HepG2 (cell line): ENCODE data around the gene BIRC7. TPM values are rescaled to one million over a fixed set of nuclear protein-coding genes. Genes with fewer than 3 reads are reported as not detected.

Source experiments
- ATAC-seq: fragments of 200-7000 bp; cut with Tn5 transposase; 3 replicates; pipeline ENCODE4 v1.9.1; 2020; ENCODE audit warnings: mild to moderate bottlenecking, moderate library complexity
- BruUV-seq: library from RNA; stranded (reverse); fragments of 400-500 nt; replicated peaks from 2 replicates; lab custom pipeline; 2021; lab: Mats Ljungman, UMichigan
- CTCF ChIA-PET: fragments of 300-600 bp; formaldehyde crosslinking; extraction: SDS; loops from one replicate; lab custom pipeline; 2021; ENCODE audit warnings: low total read pairs, inconsistent platforms, low intra/inter-chr PET ratio; lab: Yijun Ruan, JAX
- POLR2A ChIA-PET: fragments of 350-600 bp; sonication (Branson Sonifier 250); formaldehyde crosslinking; loops from one replicate; lab custom pipeline; 2020; ENCODE audit warnings: antibody characterized with exemption, inconsistent platforms; lab: Yijun Ruan, JAX
- DNase-seq: peaks from one replicate; pipeline ENCODE4 v3.0.0-alpha.2; 2015; ENCODE audit warnings: low spot score
- FAIRE-seq: peaks from 3 replicates; lab custom pipeline; 2011; peaks lifted over from hg19 to GRCh38; lab: Jason Lieb, UNC
- H2AFZ ChIP-seq: one replicate; pipeline ENCODE4 v1.6.1; 2011; ENCODE audit warnings: low read length, inconsistent platforms
- H3K27ac ChIP-seq: fragments of 300-600 bp; 3 replicates; pipeline ENCODE4 v1.8.0; 2011; ENCODE audit warnings: mixed run types, mild to moderate bottlenecking, mixed read lengths, low read length, inconsistent platforms; ENCODE audit not compliant: insufficient read depth; ENCODE audit errors: extremely low read length
- H3K27me3 ChIP-seq, 2 experiments: fragments of 200-600 bp in 1 of 2; 2 replicates in 1 of 2; 3 replicates in 1 of 2; pipeline versions ENCODE4 v1.6.0 to v1.8.0; 2011; ENCODE audit warnings: low read length in 2 of 2, mild to moderate bottlenecking in 2 of 2, moderate library complexity in 2 of 2, inconsistent platforms in 1 of 2; ENCODE audit not compliant: insufficient read depth in 2 of 2, control insufficient read depth in 1 of 2
- H3K36me3 ChIP-seq, 2 experiments: fragments of 200-600 bp in 1 of 2; replicated peaks in 1 of 2; 2 replicates in 1 of 2; 3 replicates in 1 of 2; pipeline versions ENCODE4 v1.5.1 to v1.8.0; 2011; ENCODE audit warnings: low read length in 2 of 2, inconsistent platforms in 1 of 2; ENCODE audit not compliant: insufficient read depth in 2 of 2, control insufficient read depth in 1 of 2
- H3K4me1 ChIP-seq: 2 replicates; pipeline ENCODE4 v1.5.1; 2012; ENCODE audit warnings: low read length, inconsistent platforms; ENCODE audit not compliant: insufficient read depth
- H3K4me2 ChIP-seq: 2 replicates; pipeline ENCODE4 v1.6.0; 2011; ENCODE audit warnings: low read depth, low read length, inconsistent platforms
- H3K4me3 ChIP-seq, 3 experiments: fragments of 200-600 bp in 1 of 3; sonication (generic), shearing (Covaris generic) in 1 of 3; replicated peaks in 1 of 3; 2 replicates each; pipeline ENCODE4 v1.5.1; 2011 to 2016; ENCODE audit warnings: low read length in 3 of 3, inconsistent platforms in 2 of 3, low read depth in 2 of 3, mild to moderate bottlenecking in 2 of 3, control low read depth in 1 of 3, mixed read lengths in 1 of 3; ENCODE audit not compliant: insufficient read depth in 1 of 3
- H3K79me2 ChIP-seq: one replicate; pipeline ENCODE4 v1.6.1; 2011; ENCODE audit warnings: low read length, inconsistent platforms; ENCODE audit not compliant: insufficient read depth
- H3K9ac ChIP-seq: 2 replicates; pipeline ENCODE4 v1.6.0; 2011; ENCODE audit warnings: mild to moderate bottlenecking, low read depth, low read length, inconsistent platforms; ENCODE audit not compliant: insufficient read depth
- H3K9me3 ChIP-seq: 2 replicates; pipeline ENCODE4 v1.5.1; 2012; ENCODE audit warnings: mild to moderate bottlenecking, low read length
- H4K20me1 ChIP-seq: 2 replicates; pipeline ENCODE4 v1.6.0; 2011; ENCODE audit warnings: inconsistent platforms, mild to moderate bottlenecking, low read length, moderate library complexity; ENCODE audit not compliant: insufficient read depth
- AGO2 ChIP-seq: fragments of 200-400 bp; formaldehyde crosslinking; optimal IDR thresholded peaks from 2 replicates; pipeline ENCODE3; 2017; ENCODE audit warnings: mild to moderate bottlenecking, low read depth, low read length, moderate library complexity
- HNF1B ChIP-seq: sonication (generic); formaldehyde crosslinking; IDR thresholded peaks from 2 replicates; pipeline ENCODE4 v1.5.1; 2020; ENCODE audit warnings: mild to moderate bottlenecking, moderate library complexity, missing genetic modification reagents
- MTF2 ChIP-seq: sonication (generic); formaldehyde crosslinking; IDR thresholded peaks from 2 replicates; pipeline ENCODE4 v1.5.0; 2020; ENCODE audit warnings: missing genetic modification reagents, borderline replicate concordance
- PHB2 ChIP-seq: fragments of 450-650 bp; IDR thresholded peaks from 2 replicates; pipeline ENCODE4 v1.6.1; 2018; ENCODE audit not compliant: partially characterized antibody
- POLR2A ChIP-seq, 2 experiments: IDR thresholded peaks; 2 replicates each; pipeline ENCODE4 v1.6.1; 2011; ENCODE audit warnings: low read depth in 2 of 2, low read length in 2 of 2, mild to moderate bottlenecking in 1 of 2, moderate library complexity in 1 of 2; ENCODE audit not compliant: insufficient read depth in 1 of 2
- RBFOX2 ChIP-seq: fragments of 200-400 bp; formaldehyde crosslinking; IDR thresholded peaks from 2 replicates; pipeline ENCODE4 v1.6.1; 2017; ENCODE audit warnings: low read depth, mild to moderate bottlenecking, low read length
- ZFP90 ChIP-seq: sonication (generic); formaldehyde crosslinking; IDR thresholded peaks from 2 replicates; pipeline ENCODE4 v1.8.0; 2022; ENCODE audit warnings: missing genetic modification reagents, mild to moderate bottlenecking, inconsistent platforms, borderline replicate concordance
- ZFP91 ChIP-seq: sonication (generic); formaldehyde crosslinking; IDR thresholded peaks from 2 replicates; pipeline ENCODE4 v1.9.0; 2022; ENCODE audit warnings: missing genetic modification reagents, mild to moderate bottlenecking, borderline replicate concordance
- ZNF512 ChIP-seq: sonication (generic); formaldehyde crosslinking; IDR thresholded peaks from 2 replicates; pipeline ENCODE4 v1.4.0; 2020; ENCODE audit warnings: mild to moderate bottlenecking, missing genetic modification reagents
- WGBS: methylation state at CpG from one replicate; pipeline ENCODE4 v1.1.6; 2017; ENCODE audit warnings: low lambda C conversion rate; 5-methylcytosine and 5-hydroxymethylcytosine counted together
- in situ Hi-C: cut with HindIII; loops from 2 replicates; pipeline ENCODE4 v1.10.0; 2017; ENCODE audit warnings: low pct_unique_long_range_greater_than_20kb; ENCODE audit not compliant: extremely low pct_ligation_motif_present
- intact Hi-C: fragments of 100-400 bp; cut with micrococcal nuclease; formaldehyde crosslinking; loops from one replicate; pipeline ENCODE4 v1.10.0; 2022; ENCODE audit not compliant: unreplicated experiment
- polyA plus RNA-seq, 8 experiments: library from polyadenylated mRNA; depleted of rRNA in 3 of 8; stranded (reverse) in 7 of 8; unstranded in 1 of 8; fragments of >200 nt; fragmentation: Illumina TruSeq in 4 of 8; extraction: Trizol in 4 of 8; gene quantifications; 2 replicates each; pipeline versions ENCODE4 v1.2.1 to v1.2.3, GENCODE V29; 2011 to 2016; ENCODE audit warnings: low read depth in 4 of 8, missing spikeins in 1 of 8, mixed read lengths in 1 of 8; ENCODE audit not compliant: insufficient read depth in 1 of 8
- total RNA-seq, 5 experiments: library from RNA; depleted of rRNA; stranded (reverse); fragments of >200 nt; fragmentation: Illumina TruSeq; extraction: Trizol; gene quantifications; 2 replicates each; pipeline ENCODE4 v1.2.3, GENCODE V29; 2016; ENCODE audit warnings: low read depth in 1 of 5
- TF ChIP-seq, protein P1 (sequence below): sonication (generic); formaldehyde crosslinking; conservative IDR thresholded peaks from 2 replicates; pipeline ENCODE4 v1.8.1; 2023; ENCODE audit warnings: missing genetic modification reagents

BIRC7 gene
- total and polyA plus RNA-seq, 2 of the 13 experiments (the other 11 are each of a cell fraction or from before 2014, with no cell fraction given): 0.27 to 5.1 TPM

- Histone ChIP-seq H3K4me2 (no peak overlapping the region), H3K79me2 (no peaks in the 10 kb centered on the region), H2AFZ (no peak overlapping the region), H3K4me1 (no peaks in the 10 kb centered on the region), H3K27me3 (no peaks in the 10 kb centered on the region), H3K9ac (no peak overlapping the region), H3K9me3 (no peaks in the 10 kb centered on the region), H4K20me1 (no peaks in the 10 kb centered on the region; the same call in 1 of the 2 replicates), H3K36me3 (peaks cover 46 to 76% of the 10 kb centered on the region in 2 experiments), H3K27ac (no peak overlapping the region), H3K4me3 (no peak overlapping the region)
- ChIA-PET CTCF (no interaction called here), POLR2A (interaction anchor here (1.5 kb wide), 1 partner anchor 10 kb away, joined by 4 read pairs; the partner anchor contains the start of gene ARFGAP1)
- in situ Hi-C loops (no loop called here), intact Hi-C loops (no loop called here)
- TF ChIP-seq POLR2A (IDR thresholded peaks at IDR 0.05; ENCODE audit: insufficient read depth in 1 of 2, low read depth in 2 of 2, low read length in 2 of 2): 0 out of 4 replicates have a peak, but pooled peaks of 1 of the 2 experiments have one; percentile 4
- peak; percentile 9 for TF ChIP-seq AGO2
- no peak for TF ChIP-seq MTF2 (CRISPR knock-in tag)
- BruUV-seq: no TSS peak
- FAIRE-seq: no peak
- no peak for ATAC-seq
- WGBS: 100% methylated on average over 9 of the region's 17 CpGs
- DNase-seq: no peak
Measured at GRCh38 chr20:63282946-63283345, 47.2 kb downstream of the BIRC7 start.

GRCh38 chr20:63283397-63284082, 47.8 kb downstream of the BIRC7 start:
- ChIA-PET POLR2A (interaction anchor here (1.5 kb wide), 1 partner anchor 11 kb away, joined by 4 read pairs; the partner anchor contains the start of gene ARFGAP1), CTCF (no interaction called here)
- FAIRE-seq (no peak), ATAC-seq (no peak), DNase-seq (no peak)
- H3K9ac ChIP-seq: no peak overlapping the region
- no peak overlapping the region for H3K4me2 ChIP-seq
- 96% methylated on average over 33 of the region's 33 CpGs for WGBS
- BruUV-seq: no TSS peak
- H3K36me3 ChIP-seq: peaks cover 46 to 76% of the 10 kb centered on the region in 2 experiments
- no peaks in the 10 kb centered on the region for H3K9me3 ChIP-seq
- no peak overlapping the region for H3K4me3 ChIP-seq
- no peak overlapping the region for H3K27ac ChIP-seq
- intact Hi-C loops (no loop called here), in situ Hi-C loops (no loop called here)
- no peaks in the 10 kb centered on the region for H3K4me1 ChIP-seq
- H4K20me1 ChIP-seq: peaks cover 1% of the 10 kb centered on the region; the same call in 1 of the 2 replicates
- H2AFZ ChIP-seq: no peak overlapping the region
- no peaks in the 10 kb centered on the region for H3K27me3 ChIP-seq
- H3K79me2 ChIP-seq: no peaks in the 10 kb centered on the region
- TF ChIP-seq PHB2 (no peak), ZFP91 (CRISPR knock-in tag) (0 out of 2 replicates have a peak, but pooled peaks have one; percentile 27), ZNF512 (CRISPR knock-in tag) (no peak), RBFOX2 (peak; percentile 40; the same call in 1 of the 2 replicates), ZFP90 (CRISPR knock-in tag) (no peak), HNF1B (CRISPR knock-in tag) (no peak)
- TF ChIP-seq, protein P1, sequence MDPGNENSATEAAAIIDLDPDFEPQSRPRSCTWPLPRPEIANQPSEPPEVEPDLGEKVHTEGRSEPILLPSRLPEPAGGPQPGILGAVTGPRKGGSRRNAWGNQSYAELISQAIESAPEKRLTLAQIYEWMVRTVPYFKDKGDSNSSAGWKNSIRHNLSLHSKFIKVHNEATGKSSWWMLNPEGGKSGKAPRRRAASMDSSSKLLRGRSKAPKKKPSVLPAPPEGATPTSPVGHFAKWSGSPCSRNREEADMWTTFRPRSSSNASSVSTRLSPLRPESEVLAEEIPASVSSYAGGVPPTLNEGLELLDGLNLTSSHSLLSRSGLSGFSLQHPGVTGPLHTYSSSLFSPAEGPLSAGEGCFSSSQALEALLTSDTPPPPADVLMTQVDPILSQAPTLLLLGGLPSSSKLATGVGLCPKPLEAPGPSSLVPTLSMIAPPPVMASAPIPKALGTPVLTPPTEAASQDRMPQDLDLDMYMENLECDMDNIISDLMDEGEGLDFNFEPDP (CRISPR knock-in tag): no peak
